ENCODE measurements around the gene NYNRIN. TPM values are rescaled to one million over a fixed set of nuclear protein-coding genes. Genes with fewer than 3 reads are reported as not detected.

The NYNRIN gene
- total RNA-seq, 2 donors from 2014 or later, result 6.5 to 12.0 TPM

GRCh38 chr14:24407608-24408325, 9.0 kb downstream of the NYNRIN start:
- ATAC-seq (no peak), DNase-seq (no peak)
- intact Hi-C loops (cut with DNase I), result no loop called here

- intact Hi-C loops (cut with DNase I), result no loop called here
- ATAC-seq, result no peak
- no peak for DNase-seq
These were observed 10.0 kb downstream of the NYNRIN start for GRCh38 chr14:24408764-24409163.

GRCh38 chr14:24409192-24409591, 10.4 kb downstream of the NYNRIN start:
- ATAC-seq (no peak), DNase-seq (no peak)
- intact Hi-C loops (cut with DNase I), result no loop called here

GRCh38 chr14:24409956-24410355, 11.2 kb downstream of the NYNRIN start:
- intact Hi-C loops (cut with DNase I), result no loop called here
- no peak for ATAC-seq
- no peak for DNase-seq

GRCh38 chr14:24411443-24412389, 12.9 kb downstream of the NYNRIN start:
- intact Hi-C loops (cut with DNase I), result no loop called here
- DNase-seq, result no peak
- peak; percentile 9 to 34 for ATAC-seq

GRCh38 chr14:24414077-24414476, 15.3 kb downstream of the NYNRIN start:
- intact Hi-C loops (cut with DNase I), result no loop called here
- DNase-seq (no peak), ATAC-seq (no peak)

- intact Hi-C loops (cut with DNase I), result no loop called here
- ATAC-seq (no peak), DNase-seq (no peak)
These were observed 16.1 kb downstream of the NYNRIN start for GRCh38 chr14:24414732-24415420.

- ATAC-seq, result no peak
- DNase-seq, result no peak
- intact Hi-C loops (cut with DNase I), result no loop called here
These were observed 16.8 kb downstream of the NYNRIN start for GRCh38 chr14:24415421-24416253.

GRCh38 chr14:24416254-24416931, 17.6 kb downstream of the NYNRIN start:
- ATAC-seq (no peak), DNase-seq (no peak)

GRCh38 chr14:24416932-24417619, 18.3 kb downstream of the NYNRIN start:
- intact Hi-C loops (cut with DNase I), result no loop called here
- DNase-seq (no peak), ATAC-seq (no peak)

More at GRCh38 chr14:24416254-24416931, 17.6 kb downstream of the NYNRIN start:
- intact Hi-C loops (cut with DNase I), result no loop called here

- DNase-seq, result no peak
- ATAC-seq, result peak in 1 of 2 donors; percentile 13
- intact Hi-C loops (cut with DNase I), result no loop called here
These were observed 19.2 kb downstream of the NYNRIN start for GRCh38 chr14:24417832-24418491.

GRCh38 chr14:24418492-24418873, 19.7 kb downstream of the NYNRIN start:
- ATAC-seq (peak in 1 of 2 donors; percentile 32), DNase-seq (no peak)
- intact Hi-C loops (cut with DNase I), result no loop called here

- intact Hi-C loops (cut with DNase I), result no loop called here
- DNase-seq (no peak), ATAC-seq (no peak)
These were observed 23.5 kb downstream of the NYNRIN start for GRCh38 chr14:24422261-24422660.

GRCh38 chr14:24422694-24423601, 24.1 kb downstream of the NYNRIN start:
- ATAC-seq, result no peak
- intact Hi-C loops (cut with DNase I), result no loop called here
- DNase-seq, result no peak

GRCh38 chr14:24425704-24426103, 26.9 kb downstream of the NYNRIN start:
- DNase-seq (no peak), ATAC-seq (no peak)
- intact Hi-C loops (cut with DNase I), result no loop called here
